ENCODE results near the gene PIK3C2B. TPM values are rescaled to one million over a fixed set of nuclear protein-coding genes. Genes with fewer than 3 reads are reported as not detected.

Gene PIK3C2B
- polyA plus RNA-seq, 1 donor from 2014 or later = 23.7 TPM

GRCh38 chr1:204493145-204493983 is 1.2 kb downstream of the PIK3C2B start:
- peak overlapping the region; percentile 100 for H3K4me2 ChIP-seq (ENCODE audit: low read length)
- peaks cover 7% of the 10 kb centered on the region for H3F3A ChIP-seq (ENCODE audit: insufficient read depth, low read length, poor library complexity, severe bottlenecking)
- TF ChIP-seq TAF1 (IDR thresholded peaks at IDR 0.05; ENCODE audit: low read depth) (no peak), SMC3 (conservative IDR thresholded peaks at IDR 0.05; ENCODE audit: poor library complexity) (no peak)
- H3K4me3 ChIP-seq (ENCODE audit: low read length) = peak overlapping the region; percentile 87
- H3K27me3 ChIP-seq (ENCODE audit: insufficient read depth, low read depth, low read length) = no peaks in the 10 kb centered on the region
- peak overlapping the region; percentile 99 for H3K9ac ChIP-seq (ENCODE audit: low read length)
- no peaks in the 10 kb centered on the region for H3K9me3 ChIP-seq (ENCODE audit: low read length)
- H2AFZ ChIP-seq (ENCODE audit: low read depth, low read length) = peak overlapping the region; percentile 17
- H3K36me3 ChIP-seq (ENCODE audit: insufficient read depth, low read length) = no peaks in the 10 kb centered on the region
- H3K27ac ChIP-seq (ENCODE audit: low read length) = peak overlapping the region; percentile 98
- H3K79me2 ChIP-seq (replicated peaks; ENCODE audit: insufficient read depth, low read length) = peaks cover 52% of the 10 kb centered on the region
- peaks cover 7% of the 10 kb centered on the region for H4K20me1 ChIP-seq (ENCODE audit: insufficient read depth)
- no peaks in the 10 kb centered on the region for H3K9me2 ChIP-seq (ENCODE audit: insufficient read depth, low read length)

GRCh38 chr1:204491655-204492054 is 3.0 kb downstream of the PIK3C2B start:
- TF ChIP-seq, protein P1, sequence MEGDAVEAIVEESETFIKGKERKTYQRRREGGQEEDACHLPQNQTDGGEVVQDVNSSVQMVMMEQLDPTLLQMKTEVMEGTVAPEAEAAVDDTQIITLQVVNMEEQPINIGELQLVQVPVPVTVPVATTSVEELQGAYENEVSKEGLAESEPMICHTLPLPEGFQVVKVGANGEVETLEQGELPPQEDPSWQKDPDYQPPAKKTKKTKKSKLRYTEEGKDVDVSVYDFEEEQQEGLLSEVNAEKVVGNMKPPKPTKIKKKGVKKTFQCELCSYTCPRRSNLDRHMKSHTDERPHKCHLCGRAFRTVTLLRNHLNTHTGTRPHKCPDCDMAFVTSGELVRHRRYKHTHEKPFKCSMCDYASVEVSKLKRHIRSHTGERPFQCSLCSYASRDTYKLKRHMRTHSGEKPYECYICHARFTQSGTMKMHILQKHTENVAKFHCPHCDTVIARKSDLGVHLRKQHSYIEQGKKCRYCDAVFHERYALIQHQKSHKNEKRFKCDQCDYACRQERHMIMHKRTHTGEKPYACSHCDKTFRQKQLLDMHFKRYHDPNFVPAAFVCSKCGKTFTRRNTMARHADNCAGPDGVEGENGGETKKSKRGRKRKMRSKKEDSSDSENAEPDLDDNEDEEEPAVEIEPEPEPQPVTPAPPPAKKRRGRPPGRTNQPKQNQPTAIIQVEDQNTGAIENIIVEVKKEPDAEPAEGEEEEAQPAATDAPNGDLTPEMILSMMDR (IDR thresholded peaks at IDR 0.05; ENCODE audit: poor library complexity, severe bottlenecking) = no peak
- no peak for TF ChIP-seq RAD21 (conservative IDR thresholded peaks at IDR 0.05)
- TF ChIP-seq MXI1 (conservative IDR thresholded peaks at IDR 0.05; ENCODE audit: poor library complexity, severe bottlenecking) = no peak
- no peak for TF ChIP-seq POLR2AphosphoS5 (IDR thresholded peaks at IDR 0.05)
- TF ChIP-seq SMC3 (conservative IDR thresholded peaks at IDR 0.05; ENCODE audit: poor library complexity) = no peak
- TF ChIP-seq EZH2 (IDR thresholded peaks at IDR 0.05; ENCODE audit: borderline replicate concordance, insufficient read depth, low read length, poor library complexity, severe bottlenecking) = no peak
- TF ChIP-seq TAF1 (IDR thresholded peaks at IDR 0.05; ENCODE audit: low read depth) = no peak
- TF ChIP-seq EP300 (conservative IDR thresholded peaks at IDR 0.05; ENCODE audit: poor library complexity, severe bottlenecking) = no peak
- TF ChIP-seq REST (IDR thresholded peaks at IDR 0.05; ENCODE audit: borderline replicate concordance) = no peak
- Histone ChIP-seq H3K4me2 (ENCODE audit: low read length) (peak overlapping the region; percentile 100), H2AFZ (ENCODE audit: low read depth, low read length) (no peak overlapping the region), H3K27me3 (ENCODE audit: insufficient read depth, low read depth, low read length) (no peaks in the 10 kb centered on the region), H3K79me2 (replicated peaks; ENCODE audit: insufficient read depth, low read length) (peaks cover 69% of the 10 kb centered on the region), H3K9ac (ENCODE audit: low read length) (peak overlapping the region; percentile 99), H3K9me3 (ENCODE audit: low read length) (no peaks in the 10 kb centered on the region), H3K4me3 (ENCODE audit: low read length) (peak overlapping the region; percentile 87), H3K9me2 (ENCODE audit: insufficient read depth, low read length) (no peaks in the 10 kb centered on the region), H4K20me1 (ENCODE audit: insufficient read depth) (peaks cover 12% of the 10 kb centered on the region), H3K36me3 (ENCODE audit: insufficient read depth, low read length) (no peaks in the 10 kb centered on the region), H3K27ac (ENCODE audit: low read length) (peak overlapping the region; percentile 98), H3F3A (ENCODE audit: insufficient read depth, low read length, poor library complexity, severe bottlenecking) (peaks cover 7% of the 10 kb centered on the region)

Measured in neural cell (in vitro differentiated cells).